Measurements from ENCODE around the gene XPOT. TPM values are rescaled to one million over a fixed set of nuclear protein-coding genes. Genes with fewer than 3 reads are reported as not detected.

XPOT gene
- total and polyA plus RNA-seq, 2 donors (not counting 1 experiment from before 2014, with no cell fraction given): 11.7 to 48.8 TPM

GRCh38 chr12:64480148-64480547 lies 76.0 kb downstream of the XPOT start:
- H2AFZ ChIP-seq (ENCODE audit: insufficient read depth, low read depth, low read length, poor library complexity, severe bottlenecking): no peak overlapping the region
- H3K36me3 ChIP-seq (replicated peaks in 1 of 2; ENCODE audit: control extremely low read depth in 1 of 2, control insufficient read depth in 1 of 2, extremely low read depth in 1 of 2, insufficient read depth in 2 of 2, low read length in 1 of 2): peaks cover 21 to 33% of the 10 kb centered on the region in 2 experiments
- no peaks in the 10 kb centered on the region for H3K27me3 ChIP-seq (replicated peaks in 1 of 4; ENCODE audit: control extremely low read depth in 1 of 4, control insufficient read depth in 3 of 4, insufficient read depth in 4 of 4, low read length in 3 of 4)
- ATAC-seq (ENCODE audit: low read depth): no peak
- H3K9ac ChIP-seq (ENCODE audit: low read length): no peak overlapping the region
- Mint-ChIP-seq H3K4me3 (no peak overlapping the region), H3K27ac (no peak overlapping the region), H3K4me1 (no peaks in the 10 kb centered on the region), H3K9me3 (ENCODE audit: insufficient read depth) (peaks cover 5% of the 10 kb centered on the region), H3K27me3 (no peaks in the 10 kb centered on the region)
- H3K4me3 ChIP-seq (ENCODE audit: control extremely low read depth in 1 of 5, extremely low read depth in 1 of 5, insufficient read depth in 1 of 5, low read depth in 2 of 5, low read length in 4 of 5): no peak overlapping the region
- H3K4me1 ChIP-seq (ENCODE audit: control insufficient read depth in 2 of 2, insufficient read depth in 2 of 2, low read length in 2 of 2): no peaks in the 10 kb centered on the region
- intact Hi-C loops (cut with micrococcal nuclease): no loop called here
- no peak overlapping the region for H3K4me2 ChIP-seq (replicated peaks; ENCODE audit: low read depth, low read length, poor library complexity, severe bottlenecking)
- WGBS (ENCODE audit: insufficient coverage): no CpG with 5 or more reads among the region's 1 CpG
- POLR2A ChIA-PET: no interaction called here
- CTCF ChIA-PET: no interaction called here
- DNase-seq: no peak
- TF ChIP-seq CTCF (IDR thresholded peaks at IDR 0.05): no peak
- no peak for TF ChIP-seq EZH2 (IDR thresholded peaks at IDR 0.05; ENCODE audit: borderline replicate concordance, insufficient read depth, low read depth, low read length, poor library complexity, severe bottlenecking)
- peaks cover 2 to 10% (median 5%) of the 10 kb centered on the region in 3 donors for H3K9me3 ChIP-seq (ENCODE audit: control extremely low read depth in 1 of 3, control insufficient read depth in 2 of 3, insufficient read depth in 1 of 3, low read length in 2 of 3)
- peaks cover 9% of the 10 kb centered on the region for H3K79me2 ChIP-seq (ENCODE audit: control insufficient read depth, insufficient read depth, low read length)
- no peaks in the 10 kb centered on the region for H4K20me1 ChIP-seq (ENCODE audit: control insufficient read depth, insufficient read depth, low read length, poor library complexity, severe bottlenecking)
- no peak overlapping the region for H3K27ac ChIP-seq (ENCODE audit: low read length in 2 of 2)

- CTCF ChIA-PET: no interaction called here
- H3K9me3 Mint-ChIP-seq (ENCODE audit: insufficient read depth): no peaks in the 10 kb centered on the region
- no peaks in the 10 kb centered on the region for H3K9me3 ChIP-seq (ENCODE audit: control extremely low read depth in 1 of 3, control insufficient read depth in 2 of 3, insufficient read depth in 1 of 3, low read length in 2 of 3)
- TF ChIP-seq EZH2 (IDR thresholded peaks at IDR 0.05; ENCODE audit: borderline replicate concordance, insufficient read depth, low read depth, low read length, poor library complexity, severe bottlenecking): no peak
- TF ChIP-seq CTCF (IDR thresholded peaks at IDR 0.05): no peak
- no peaks in the 10 kb centered on the region for H4K20me1 ChIP-seq (ENCODE audit: control insufficient read depth, insufficient read depth, low read length, poor library complexity, severe bottlenecking)
- no peak overlapping the region for H2AFZ ChIP-seq (ENCODE audit: insufficient read depth, low read depth, low read length, poor library complexity, severe bottlenecking)
- H3K27ac ChIP-seq (ENCODE audit: low read length in 2 of 2): no peak overlapping the region
- no peak overlapping the region for H3K4me3 Mint-ChIP-seq
- H3K4me3 ChIP-seq (ENCODE audit: control extremely low read depth in 1 of 5, extremely low read depth in 1 of 5, insufficient read depth in 1 of 5, low read depth in 2 of 5, low read length in 4 of 5): no peak overlapping the region
- intact Hi-C loops (cut with micrococcal nuclease): no loop called here
- ATAC-seq (ENCODE audit: low read depth): no peak
- POLR2A ChIA-PET: no interaction called here
- H3K4me1 ChIP-seq (ENCODE audit: control insufficient read depth in 2 of 2, insufficient read depth in 2 of 2, low read length in 2 of 2): no peaks in the 10 kb centered on the region
- no peak overlapping the region for H3K4me2 ChIP-seq (replicated peaks; ENCODE audit: low read depth, low read length, poor library complexity, severe bottlenecking)
- H3K4me1 Mint-ChIP-seq: no peaks in the 10 kb centered on the region
- no peak for DNase-seq
- H3K36me3 ChIP-seq (replicated peaks in 1 of 2; ENCODE audit: control extremely low read depth in 1 of 2, control insufficient read depth in 1 of 2, extremely low read depth in 1 of 2, insufficient read depth in 2 of 2, low read length in 1 of 2): peaks cover 7 to 57% of the 10 kb centered on the region in 2 experiments
- no peaks in the 10 kb centered on the region for H3K27me3 ChIP-seq (replicated peaks in 1 of 4; ENCODE audit: control extremely low read depth in 1 of 4, control insufficient read depth in 3 of 4, insufficient read depth in 4 of 4, low read length in 3 of 4)
- no peak overlapping the region for H3K27ac Mint-ChIP-seq
- no peaks in the 10 kb centered on the region for H3K27me3 Mint-ChIP-seq
- H3K9ac ChIP-seq (ENCODE audit: low read length): no peak overlapping the region
- no CpG with 5 or more reads among the region's 3 CpGs for WGBS (ENCODE audit: insufficient coverage)
- no peaks in the 10 kb centered on the region for H3K79me2 ChIP-seq (ENCODE audit: control insufficient read depth, insufficient read depth, low read length)
These were observed 82.5 kb downstream of the XPOT start for GRCh38 chr12:64486657-64487056.

All from B cell (primary cell).